GM21381 (cell line): ENCODE results near the gene CACNA2D3.

Source experiments
- ATAC-seq: cut with Tn5 transposase; IDR thresholded peaks from one replicate; pipeline ENCODE4 v1.9.1; 2021; ENCODE audit warnings: mild to moderate bottlenecking, moderate library complexity; ENCODE audit not compliant: unreplicated experiment

CACNA2D3 gene

DNA sequence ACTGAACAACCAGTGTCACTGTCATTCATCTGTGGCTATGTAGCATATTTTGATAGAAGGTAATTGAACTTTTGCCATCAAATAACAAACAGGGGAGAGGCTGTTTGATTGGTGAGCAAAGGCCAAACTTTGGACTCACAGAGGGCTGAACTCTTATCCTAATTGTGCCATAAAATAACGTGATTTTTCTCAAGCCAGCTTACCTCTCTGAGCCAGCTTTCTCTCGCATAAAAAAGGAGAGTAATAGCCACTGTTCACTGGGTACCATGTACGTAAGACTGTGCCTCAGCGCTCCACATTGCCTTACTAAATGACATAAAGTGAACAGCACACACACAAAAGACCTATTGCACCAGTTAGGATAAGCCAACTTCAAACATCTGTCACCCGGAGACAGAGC lies 588.6 kb downstream of the CACNA2D3 start:
- no peak for ATAC-seq

DNA sequence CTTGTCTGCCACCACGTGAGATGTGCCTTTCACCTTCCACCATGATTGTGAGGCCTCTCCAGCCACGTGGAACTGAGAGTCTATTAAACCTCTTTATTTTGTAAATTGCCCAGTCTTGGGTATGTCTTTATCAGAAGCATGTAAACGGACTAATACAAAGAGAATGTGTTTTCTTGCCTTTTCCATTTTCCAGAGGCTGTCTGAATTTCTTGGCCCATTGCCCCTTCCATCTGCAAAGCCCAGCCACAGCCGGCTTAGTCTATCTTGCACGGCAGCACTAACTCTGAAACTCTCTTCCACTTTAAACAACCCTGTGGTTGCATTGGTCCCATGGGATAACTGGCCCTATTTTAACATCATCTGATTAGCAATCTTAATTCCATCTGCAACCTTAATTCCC lies 590.2 kb downstream of the CACNA2D3 start:
- ATAC-seq, result no peak

DNA sequence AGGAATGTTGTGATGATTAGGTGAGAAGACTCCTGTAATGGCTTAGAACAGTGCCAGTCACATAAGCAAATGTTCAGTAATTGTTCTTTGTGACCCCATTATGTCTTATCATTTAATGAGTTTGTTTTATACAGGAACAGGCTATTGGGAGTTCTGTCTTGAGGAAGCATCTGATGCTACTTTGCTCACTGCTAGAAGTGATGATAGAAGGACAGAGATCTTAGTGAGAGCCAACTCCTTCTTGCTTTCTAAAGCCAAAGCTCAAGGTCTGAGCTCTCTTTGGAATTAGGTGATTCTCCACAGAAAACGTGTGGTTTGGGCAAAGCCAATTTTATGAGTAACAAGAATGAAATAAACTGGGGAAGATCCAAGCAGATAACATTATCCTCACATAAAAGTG lies 590.7 kb downstream of the CACNA2D3 start:
- no peak for ATAC-seq

DNA sequence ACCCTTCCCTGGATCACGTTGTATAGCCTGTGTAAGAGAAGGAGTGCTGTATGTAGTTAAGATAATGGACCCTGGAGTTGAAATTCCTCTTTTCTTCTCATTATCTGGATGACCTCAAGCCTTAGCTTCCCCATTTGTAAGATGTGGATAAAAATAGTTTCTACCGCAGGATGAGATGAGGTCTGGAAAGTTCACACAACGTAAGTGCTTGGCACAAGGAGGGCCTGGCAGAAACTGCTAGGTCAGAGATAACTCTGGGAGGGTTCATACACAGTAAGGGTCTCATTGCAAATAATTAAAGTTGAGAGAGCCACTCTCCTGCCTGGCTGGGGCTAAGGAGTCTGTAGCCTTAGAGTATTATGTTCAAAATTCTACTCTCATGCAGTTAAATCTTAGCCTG lies 591.1 kb downstream of the CACNA2D3 start:
- no peak for ATAC-seq

GRCh38 chr3:54714035-54714434 lies 591.7 kb downstream of the CACNA2D3 start:
- no peak for ATAC-seq

DNA sequence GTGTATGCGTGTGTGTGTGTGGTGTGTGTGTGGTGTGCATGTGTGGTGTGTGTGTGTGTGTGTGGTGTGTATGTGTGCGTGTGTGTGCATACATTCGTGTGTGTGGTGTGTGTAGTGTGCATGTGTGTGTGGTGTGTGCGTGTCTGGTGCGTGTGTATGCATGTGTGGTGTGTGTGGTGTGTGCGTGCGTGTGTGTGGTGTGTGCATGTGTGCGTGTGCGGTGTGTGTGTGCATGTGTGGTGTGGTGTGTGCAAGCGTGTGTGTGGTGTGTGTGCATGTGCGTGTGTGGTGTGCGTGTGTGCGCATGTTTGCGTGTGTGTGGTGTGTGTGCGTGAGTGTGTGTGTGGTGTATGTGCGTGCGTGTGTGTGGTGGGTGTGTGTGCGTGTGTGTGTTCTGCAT lies 595.2 kb downstream of the CACNA2D3 start:
- no peak for ATAC-seq

DNA sequence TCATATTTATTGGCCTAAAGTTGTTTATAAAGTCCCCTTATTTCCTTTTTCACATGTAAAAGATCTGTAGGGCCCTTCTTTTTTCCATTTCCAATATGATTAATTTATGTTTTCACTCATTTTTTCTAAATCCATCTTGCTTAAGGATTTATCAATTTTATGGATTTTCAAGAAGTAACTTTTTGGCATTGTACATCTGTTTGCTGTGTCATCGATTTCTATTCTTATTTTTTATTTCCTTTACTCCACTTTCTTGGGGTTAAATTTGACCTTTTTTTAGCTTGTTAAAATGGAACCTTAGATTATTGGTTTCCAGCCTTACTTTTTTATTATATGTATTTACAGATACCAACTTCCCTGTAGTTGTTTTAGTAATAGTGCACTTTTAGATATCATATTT lies 597.6 kb downstream of the CACNA2D3 start:
- no peak for ATAC-seq

- no peak for ATAC-seq
Measured at GRCh38 chr3:54720604-54721003, 598.3 kb downstream of the CACNA2D3 start.

DNA sequence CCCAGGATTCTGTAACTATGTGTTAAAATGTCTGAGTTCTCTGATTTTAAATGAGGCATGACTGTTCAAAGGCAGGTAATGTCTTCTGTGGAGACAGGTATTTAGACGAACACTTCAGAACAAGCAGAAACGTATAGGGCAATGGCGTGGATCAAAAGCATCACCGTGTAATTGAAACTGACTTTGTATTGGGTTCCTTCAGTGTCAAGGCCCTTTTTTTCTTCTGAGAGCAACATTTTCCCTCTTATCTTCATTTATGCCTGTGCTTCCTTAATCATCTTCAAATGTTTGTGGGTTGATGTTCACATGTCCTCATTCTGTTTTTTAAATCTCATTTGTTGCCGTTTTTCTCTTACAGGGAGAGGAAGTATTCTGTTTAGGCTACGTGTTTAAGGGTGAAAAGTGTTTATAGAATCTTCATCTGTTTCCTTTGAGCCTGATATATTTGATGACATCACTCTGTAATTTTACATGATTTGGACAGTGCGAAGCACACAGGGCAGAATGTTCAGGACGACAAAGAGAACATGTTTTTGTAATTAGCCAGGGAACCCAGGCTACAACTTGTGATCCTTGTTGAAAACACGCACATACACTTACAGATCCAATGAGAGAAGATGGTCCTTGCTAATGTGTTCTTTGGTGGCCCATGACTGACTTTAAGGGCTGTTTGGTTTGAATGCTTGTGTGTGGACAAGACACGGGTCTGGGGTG lies 609.5 kb downstream of the CACNA2D3 start:
- ATAC-seq, result no peak

DNA sequence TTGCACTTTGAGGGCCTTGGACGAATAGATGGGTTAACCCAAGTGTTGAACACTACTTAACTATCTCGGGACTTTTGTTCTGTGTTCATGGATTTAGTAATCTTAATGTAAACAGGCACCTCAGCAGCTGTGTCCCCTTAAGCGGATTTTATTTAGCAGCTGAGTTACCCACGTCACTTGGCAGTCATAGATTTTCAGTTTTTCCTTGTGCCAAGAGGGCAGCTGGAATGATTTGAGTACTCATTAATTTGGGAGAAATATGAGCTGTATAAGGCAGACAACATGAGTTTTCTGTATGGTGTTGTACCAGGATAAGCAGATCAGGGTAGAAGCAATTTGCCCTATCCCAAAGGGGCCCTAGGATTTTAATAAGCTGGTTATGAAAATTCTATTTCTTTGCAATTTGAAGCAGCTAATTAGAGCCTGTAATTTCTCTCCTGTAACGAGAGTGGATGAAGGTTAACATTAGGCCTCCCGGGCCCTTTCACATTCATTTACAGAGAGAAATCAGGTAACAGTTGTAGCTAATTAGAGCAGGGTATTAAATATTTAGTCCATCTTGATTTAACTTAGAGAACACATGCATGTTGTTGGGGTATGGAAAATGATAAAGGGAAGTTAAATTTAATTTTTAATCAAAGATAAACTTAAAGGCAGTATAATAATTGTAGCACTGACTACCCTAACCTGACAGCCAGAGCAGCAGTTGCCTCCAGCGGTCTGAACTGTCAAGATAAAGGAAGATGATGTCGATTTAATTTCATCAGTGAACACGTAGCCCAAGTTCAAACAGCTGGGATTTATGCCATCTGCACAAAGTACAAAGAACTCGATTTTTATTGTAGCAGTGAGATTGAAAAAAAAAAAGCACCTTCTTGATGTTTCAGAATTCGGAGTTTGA lies 611.0 kb downstream of the CACNA2D3 start:
- no peak for ATAC-seq

GRCh38 chr3:54736459-54736858 lies 614.1 kb downstream of the CACNA2D3 start:
- no peak for ATAC-seq

GRCh38 chr3:54743755-54744154 lies 621.4 kb downstream of the CACNA2D3 start:
- ATAC-seq, result no peak

DNA sequence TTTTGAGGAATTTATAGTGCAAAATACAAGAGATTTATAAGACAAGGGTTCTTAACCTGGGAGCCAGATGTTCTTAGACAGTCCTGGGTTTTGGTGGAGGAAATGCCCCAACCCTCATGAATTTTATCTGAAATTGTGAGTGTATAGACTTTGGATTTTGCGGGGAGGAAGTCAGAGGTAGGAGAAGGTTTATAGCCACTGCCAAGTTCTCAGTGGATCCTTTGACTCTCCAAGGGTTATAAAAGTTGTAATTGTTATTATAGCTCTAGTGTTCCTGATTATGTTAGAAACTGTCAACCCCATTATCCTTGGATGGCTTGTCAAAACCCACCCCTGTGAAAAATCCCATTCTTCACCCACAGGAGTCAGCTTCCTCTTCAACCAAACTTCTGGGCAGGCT lies 621.9 kb downstream of the CACNA2D3 start:
- ATAC-seq, result no peak

- no peak for ATAC-seq
Measured at GRCh38 chr3:54745843-54746242, 623.5 kb downstream of the CACNA2D3 start.

DNA sequence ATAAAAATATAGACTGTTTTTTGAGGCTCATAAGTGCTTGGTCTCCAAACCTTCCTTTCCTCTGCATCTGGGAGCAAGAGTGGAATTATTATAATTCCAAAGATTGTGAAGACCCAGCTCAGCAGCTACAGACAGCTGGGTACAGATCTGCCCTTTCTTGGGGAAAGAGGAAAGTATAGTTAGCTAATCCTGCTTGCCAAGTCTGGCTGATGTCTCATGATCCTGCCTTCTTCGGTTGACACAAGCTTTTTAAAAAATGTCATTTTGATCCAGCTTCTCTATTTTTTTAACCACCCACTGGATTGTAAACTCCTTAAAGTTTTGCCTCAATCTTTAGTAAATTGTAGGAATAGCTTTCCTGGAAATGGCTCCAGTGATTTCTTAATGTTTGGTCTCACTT lies 624.4 kb downstream of the CACNA2D3 start:
- no peak for ATAC-seq

DNA sequence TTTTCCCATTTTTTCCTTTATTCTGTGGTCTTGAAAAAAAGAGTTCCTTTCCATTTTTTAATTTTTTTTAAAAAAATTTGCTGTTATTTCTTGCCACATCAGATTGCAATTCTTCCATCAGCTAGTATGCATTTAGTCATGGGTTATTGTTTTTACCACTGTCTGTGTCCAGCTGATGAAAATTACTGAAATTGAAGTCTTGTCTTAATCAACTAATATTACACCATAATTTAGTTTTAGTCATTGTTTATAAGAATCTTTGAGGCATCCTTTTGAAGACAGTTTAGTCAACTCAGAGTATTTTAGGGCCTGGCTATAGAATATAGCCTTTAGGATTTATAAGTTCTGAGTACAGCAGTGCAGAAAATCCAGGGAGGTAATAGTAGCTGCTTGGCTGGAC lies 633.4 kb downstream of the CACNA2D3 start:
- ATAC-seq, result no peak

- ATAC-seq, result no peak
Measured at GRCh38 chr3:54756330-54756731, 634.0 kb downstream of the CACNA2D3 start.

GRCh38 chr3:54758461-54758860 lies 636.1 kb downstream of the CACNA2D3 start:
- no peak for ATAC-seq

GRCh38 chr3:54759166-54759565 lies 636.8 kb downstream of the CACNA2D3 start:
- no peak for ATAC-seq

GRCh38 chr3:54760201-54760600 lies 637.8 kb downstream of the CACNA2D3 start:
- no peak for ATAC-seq

DNA sequence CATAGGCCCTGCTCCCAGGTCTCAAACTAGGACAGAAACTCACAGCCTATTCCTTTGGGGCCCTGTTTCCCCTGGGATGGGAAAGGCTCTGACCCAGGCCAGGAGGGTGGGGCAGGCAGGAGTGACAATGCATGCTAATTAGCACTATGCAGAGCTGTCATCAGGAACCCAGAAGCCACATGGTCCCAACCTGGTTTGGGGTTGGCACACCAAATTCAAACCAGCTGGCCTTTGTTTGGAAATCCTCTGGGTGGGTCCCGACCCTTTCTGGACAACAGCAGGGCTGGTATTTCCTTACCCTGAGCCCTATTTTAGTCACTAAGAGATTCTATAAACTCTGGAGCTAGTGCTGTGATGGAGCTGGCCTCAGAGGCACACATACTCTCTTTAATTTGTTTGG lies 639.3 kb downstream of the CACNA2D3 start:
- ATAC-seq, result no peak

DNA sequence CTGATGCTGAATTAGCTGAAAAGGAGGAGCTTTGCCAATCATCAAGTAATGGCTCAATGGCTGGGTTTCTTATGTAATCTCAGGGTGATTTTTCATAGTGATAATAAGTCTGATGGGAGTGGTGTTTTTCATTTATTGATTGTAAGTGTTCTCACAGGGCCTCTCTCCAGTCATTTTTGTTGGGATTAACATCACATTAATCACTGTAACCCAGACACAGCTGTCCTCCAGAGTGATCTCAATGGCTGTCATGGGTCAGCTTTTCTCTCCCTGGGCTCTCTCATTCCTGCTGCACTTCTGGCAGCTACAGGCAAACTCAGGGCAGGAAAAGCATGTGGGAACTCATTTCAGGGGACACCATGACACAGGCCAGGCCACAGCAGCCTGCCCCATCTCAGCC lies 642.6 kb downstream of the CACNA2D3 start:
- ATAC-seq, result no peak
